ENCODE results near the gene POLR1B.
"Not testable (repeated sequence)": the region's sequence is repeated elsewhere in the genome, so short reads cannot be mapped to it uniquely, and the experiment has no call there.

The POLR1B gene

GRCh38 chr2:112542123-112542983, at the start of gene POLR1B:
Gene POLR1B (plus strand): TSS chr2:112542465. CDS start chr2:112542495, 30 bp downstream.
- peak; percentile 82 for DNase-seq

GRCh38 chr2:112493048-112493447, 49.2 kb upstream of the POLR1B start:
- DNase-seq, result no peak

GRCh38 chr2:112493858-112494648, 48.2 kb upstream of the POLR1B start:
- no peak for DNase-seq

GRCh38 chr2:112494828-112495227, 47.4 kb upstream of the POLR1B start:
- DNase-seq, result no peak

- not testable (repeated sequence) for DNase-seq
These were observed 46.4 kb upstream of the POLR1B start for GRCh38 chr2:112495878-112496277.

GRCh38 chr2:112500850-112501484, 41.3 kb upstream of the POLR1B start:
- DNase-seq, result not testable (repeated sequence)

GRCh38 chr2:112509239-112509998, 32.8 kb upstream of the POLR1B start:
- not testable (repeated sequence) for DNase-seq

GRCh38 chr2:112516801-112517200, 25.5 kb upstream of the POLR1B start:
- DNase-seq, result no peak

GRCh38 chr2:112518807-112519206, 23.5 kb upstream of the POLR1B start:
- DNase-seq, result no peak

- no peak for DNase-seq
These were observed 22.8 kb upstream of the POLR1B start for GRCh38 chr2:112519506-112519905.

- no peak for DNase-seq
These were observed 22.0 kb upstream of the POLR1B start for GRCh38 chr2:112520234-112520783.

GRCh38 chr2:112523291-112523777, 18.9 kb upstream of the POLR1B start:
- no peak for DNase-seq

- DNase-seq, result not testable (repeated sequence)
These were observed 18.0 kb upstream of the POLR1B start for GRCh38 chr2:112524276-112524675.

GRCh38 chr2:112528541-112528940, 13.7 kb upstream of the POLR1B start:
- DNase-seq, result no peak

GRCh38 chr2:112529757-112530156, 12.5 kb upstream of the POLR1B start:
- no peak for DNase-seq

GRCh38 chr2:112530728-112531127, 11.5 kb upstream of the POLR1B start:
- DNase-seq, result no peak

GRCh38 chr2:112534826-112535225, 7.4 kb upstream of the POLR1B start:
- DNase-seq, result no peak

- DNase-seq, result not testable (repeated sequence)
These were observed 5.6 kb upstream of the POLR1B start for GRCh38 chr2:112536665-112537064.

GRCh38 chr2:112539306-112539705, 3.0 kb upstream of the POLR1B start:
- DNase-seq, result no peak

- DNase-seq, result no peak
These were observed 1.4 kb upstream of the POLR1B start for GRCh38 chr2:112540906-112541305.

- no peak for DNase-seq
These were observed 746 bp upstream of the POLR1B start for GRCh38 chr2:112541315-112542122.
